Measurements from ENCODE around the gene PJA2.
"Not testable (repeated sequence)": the region's sequence is repeated elsewhere in the genome, so short reads cannot be mapped to it uniquely, and the experiment has no call there.

The PJA2 gene

DNA sequence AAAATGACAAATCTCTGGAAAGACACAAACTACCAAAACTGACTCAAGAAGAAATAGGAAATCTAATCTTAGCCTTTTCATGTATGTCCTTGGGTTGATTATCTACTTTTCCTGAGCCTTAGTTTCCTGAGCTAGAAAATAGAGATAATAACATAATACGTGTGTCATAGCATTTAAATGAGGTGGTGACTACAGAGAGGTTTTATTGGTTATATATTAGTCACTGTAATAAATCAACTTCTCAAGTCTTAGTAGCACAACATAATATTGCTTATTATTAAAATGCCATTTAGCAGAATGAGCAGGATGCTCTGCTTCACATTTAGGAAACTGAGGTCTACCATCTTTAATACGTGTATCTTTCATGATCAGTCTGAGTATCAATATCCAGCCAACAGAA lies 7.1 kb upstream of the PJA2 start:
- peaks cover 20% of the 10 kb centered on the region for H3K4me1 ChIP-seq (ENCODE audit: insufficient read depth, low read length)
- peaks cover 5% of the 10 kb centered on the region for H3K9me3 ChIP-seq (ENCODE audit: low read length)
- H2AFZ ChIP-seq (ENCODE audit: low read depth, low read length): no peak overlapping the region
- H3K27me3 ChIP-seq (ENCODE audit: insufficient read depth, low read length): no peaks in the 10 kb centered on the region
- H3K4me3 ChIP-seq (ENCODE audit: low read length): no peak overlapping the region
- no peaks in the 10 kb centered on the region for H3K36me3 ChIP-seq (ENCODE audit: insufficient read depth, low read length)

GRCh38 chr5:109413921-109414461 lies 4.2 kb upstream of the PJA2 start:
- H3K4me1 ChIP-seq (ENCODE audit: insufficient read depth, low read length): peaks cover 24% of the 10 kb centered on the region
- not testable (repeated sequence) for H3K9me3 ChIP-seq (ENCODE audit: low read length); H2AFZ ChIP-seq (ENCODE audit: low read depth, low read length); H3K4me3 ChIP-seq (ENCODE audit: low read length); H3K27me3 ChIP-seq (ENCODE audit: insufficient read depth, low read length); H3K36me3 ChIP-seq (ENCODE audit: insufficient read depth, low read length)

GRCh38 chr5:109413458-109413857 lies 3.7 kb upstream of the PJA2 start:
- Histone ChIP-seq H3K9me3 (ENCODE audit: low read length) (peaks cover 5% of the 10 kb centered on the region), H3K4me3 (ENCODE audit: low read length) (no peak overlapping the region), H3K36me3 (ENCODE audit: insufficient read depth, low read length) (no peaks in the 10 kb centered on the region), H2AFZ (ENCODE audit: low read depth, low read length) (no peak overlapping the region), H3K27me3 (ENCODE audit: insufficient read depth, low read length) (no peaks in the 10 kb centered on the region), H3K4me1 (ENCODE audit: insufficient read depth, low read length) (peaks cover 24% of the 10 kb centered on the region)

GRCh38 chr5:109412981-109413402 lies 3.2 kb upstream of the PJA2 start:
- no peak overlapping the region for H2AFZ ChIP-seq (ENCODE audit: low read depth, low read length)
- no peak overlapping the region for H3K4me3 ChIP-seq (ENCODE audit: low read length)
- H3K36me3 ChIP-seq (ENCODE audit: insufficient read depth, low read length): no peaks in the 10 kb centered on the region
- H3K27me3 ChIP-seq (ENCODE audit: insufficient read depth, low read length): no peaks in the 10 kb centered on the region
- peaks cover 5% of the 10 kb centered on the region for H3K9me3 ChIP-seq (ENCODE audit: low read length)
- H3K4me1 ChIP-seq (ENCODE audit: insufficient read depth, low read length): peaks cover 24% of the 10 kb centered on the region

- no peak overlapping the region for H2AFZ ChIP-seq (ENCODE audit: low read depth, low read length)
- peak overlapping the region; percentile 61 for H3K4me3 ChIP-seq (ENCODE audit: low read length)
- H3K36me3 ChIP-seq (ENCODE audit: insufficient read depth, low read length): no peaks in the 10 kb centered on the region
- peaks cover 5% of the 10 kb centered on the region for H3K9me3 ChIP-seq (ENCODE audit: low read length)
- H3K4me1 ChIP-seq (ENCODE audit: insufficient read depth, low read length): peaks cover 34% of the 10 kb centered on the region
- H3K27me3 ChIP-seq (ENCODE audit: insufficient read depth, low read length): no peaks in the 10 kb centered on the region
These were observed 1.9 kb upstream of the PJA2 start for GRCh38 chr5:109411627-109412026.

DNA sequence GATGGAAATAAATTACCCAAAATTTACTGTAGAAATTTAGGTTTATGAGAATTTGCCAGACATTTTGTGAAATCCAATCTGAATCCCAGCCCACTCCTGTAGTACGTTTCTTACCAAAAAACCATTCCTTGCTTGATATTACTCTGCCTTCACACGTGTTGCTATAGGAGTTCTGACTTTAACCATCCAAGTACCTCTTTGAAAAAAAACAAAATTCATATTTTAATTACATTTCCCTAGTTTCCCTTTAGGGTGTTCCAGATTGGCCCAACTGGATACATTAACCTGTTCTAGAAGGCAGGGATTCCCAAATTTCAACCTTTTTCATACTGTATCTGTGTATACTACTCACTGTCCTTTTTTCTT lies 1.4 kb upstream of the PJA2 start:
- Histone ChIP-seq H3K36me3 (ENCODE audit: insufficient read depth, low read length) (no peaks in the 10 kb centered on the region), H3K27me3 (ENCODE audit: insufficient read depth, low read length) (no peaks in the 10 kb centered on the region), H2AFZ (ENCODE audit: low read depth, low read length) (no peak overlapping the region), H3K9me3 (ENCODE audit: low read length) (peaks cover 5% of the 10 kb centered on the region), H3K4me3 (ENCODE audit: low read length) (peak overlapping the region; percentile 61), H3K4me1 (ENCODE audit: insufficient read depth, low read length) (peaks cover 35% of the 10 kb centered on the region)

GRCh38 chr5:109410389-109411148 lies 795 bp upstream of the PJA2 start:
- Histone ChIP-seq H3K9me3 (ENCODE audit: low read length) (peaks cover 2% of the 10 kb centered on the region), H3K27me3 (ENCODE audit: insufficient read depth, low read length) (no peaks in the 10 kb centered on the region), H3K4me3 (ENCODE audit: low read length) (peak overlapping the region; percentile 61), H2AFZ (ENCODE audit: low read depth, low read length) (no peak overlapping the region), H3K4me1 (ENCODE audit: insufficient read depth, low read length) (peaks cover 35% of the 10 kb centered on the region), H3K36me3 (ENCODE audit: insufficient read depth, low read length) (no peaks in the 10 kb centered on the region)

GRCh38 chr5:109408991-109409843 lies 557 bp downstream of the PJA2 start:
- Histone ChIP-seq H3K27me3 (ENCODE audit: insufficient read depth, low read length) (no peaks in the 10 kb centered on the region), H3K9me3 (ENCODE audit: low read length) (no peaks in the 10 kb centered on the region), H2AFZ (ENCODE audit: low read depth, low read length) (peak overlapping the region; percentile 55), H3K4me1 (ENCODE audit: insufficient read depth, low read length) (peaks cover 35% of the 10 kb centered on the region), H3K4me3 (ENCODE audit: low read length) (peak overlapping the region; percentile 97), H3K36me3 (ENCODE audit: insufficient read depth, low read length) (no peaks in the 10 kb centered on the region)

GRCh38 chr5:109407913-109408312 lies 1.9 kb downstream of the PJA2 start:
- Histone ChIP-seq H2AFZ (ENCODE audit: low read depth, low read length) (no peak overlapping the region), H3K27me3 (ENCODE audit: insufficient read depth, low read length) (no peaks in the 10 kb centered on the region), H3K9me3 (ENCODE audit: low read length) (peaks cover 3% of the 10 kb centered on the region), H3K36me3 (ENCODE audit: insufficient read depth, low read length) (no peaks in the 10 kb centered on the region), H3K4me3 (ENCODE audit: low read length) (peak overlapping the region; percentile 97), H3K4me1 (ENCODE audit: insufficient read depth, low read length) (peaks cover 23% of the 10 kb centered on the region)

DNA sequence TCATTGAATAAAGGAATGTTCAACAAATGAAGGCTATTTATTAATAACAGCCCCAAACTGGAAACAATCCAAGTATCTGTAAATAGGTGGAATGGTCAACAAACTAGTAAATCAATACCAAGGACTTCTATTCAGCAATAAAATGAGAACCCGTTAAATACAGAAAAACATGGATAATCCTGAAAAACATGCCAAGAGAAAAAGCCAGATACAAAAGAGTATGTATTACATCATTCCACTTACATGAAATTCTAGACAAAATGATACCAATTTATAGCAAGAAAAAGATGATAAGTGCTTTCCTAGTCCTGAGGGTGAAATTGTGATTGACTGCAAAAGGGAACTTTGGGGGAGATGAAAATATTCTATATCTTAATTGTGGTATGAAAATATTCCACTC lies 3.1 kb downstream of the PJA2 start:
- peaks cover 14% of the 10 kb centered on the region for H3K4me1 ChIP-seq (ENCODE audit: insufficient read depth, low read length)
- H3K4me3 ChIP-seq (ENCODE audit: low read length): peak overlapping the region; percentile 97
- H3K27me3 ChIP-seq (ENCODE audit: insufficient read depth, low read length): no peaks in the 10 kb centered on the region
- H3K36me3 ChIP-seq (ENCODE audit: insufficient read depth, low read length): no peaks in the 10 kb centered on the region
- no peak overlapping the region for H2AFZ ChIP-seq (ENCODE audit: low read depth, low read length)
- peaks cover 3% of the 10 kb centered on the region for H3K9me3 ChIP-seq (ENCODE audit: low read length)

DNA sequence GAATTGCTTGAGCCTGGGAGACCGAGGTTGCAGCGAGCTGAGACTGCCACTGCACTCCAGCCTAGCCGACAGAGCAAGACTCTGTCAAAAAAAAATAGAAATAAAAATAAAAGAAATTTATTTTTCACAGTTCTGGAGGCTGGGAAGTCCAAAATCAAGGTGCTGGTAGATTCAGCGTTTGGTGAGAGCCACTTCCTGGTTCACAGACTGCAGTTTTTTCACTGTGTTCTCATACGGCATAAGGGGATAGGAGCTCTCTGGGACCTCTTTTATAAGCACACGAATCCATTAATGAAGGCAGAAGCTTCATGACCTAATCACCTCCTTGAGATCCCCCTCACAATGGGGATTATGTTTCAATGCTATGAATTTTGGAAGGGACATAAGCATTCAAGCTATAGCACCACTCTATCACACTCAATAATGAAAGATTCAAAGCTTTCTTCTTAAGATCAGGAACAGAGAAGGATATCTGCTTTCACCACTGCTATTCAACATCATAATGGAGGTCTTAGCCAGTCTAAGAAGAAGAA lies 5.3 kb downstream of the PJA2 start:
- Histone ChIP-seq H2AFZ (ENCODE audit: low read depth, low read length) (no peak overlapping the region), H3K9me3 (ENCODE audit: low read length) (peaks cover 6% of the 10 kb centered on the region), H3K36me3 (ENCODE audit: insufficient read depth, low read length) (peaks cover 3% of the 10 kb centered on the region), H3K27me3 (ENCODE audit: insufficient read depth, low read length) (no peaks in the 10 kb centered on the region), H3K4me1 (ENCODE audit: insufficient read depth, low read length) (peaks cover 11% of the 10 kb centered on the region), H3K4me3 (ENCODE audit: low read length) (no peak overlapping the region)

DNA sequence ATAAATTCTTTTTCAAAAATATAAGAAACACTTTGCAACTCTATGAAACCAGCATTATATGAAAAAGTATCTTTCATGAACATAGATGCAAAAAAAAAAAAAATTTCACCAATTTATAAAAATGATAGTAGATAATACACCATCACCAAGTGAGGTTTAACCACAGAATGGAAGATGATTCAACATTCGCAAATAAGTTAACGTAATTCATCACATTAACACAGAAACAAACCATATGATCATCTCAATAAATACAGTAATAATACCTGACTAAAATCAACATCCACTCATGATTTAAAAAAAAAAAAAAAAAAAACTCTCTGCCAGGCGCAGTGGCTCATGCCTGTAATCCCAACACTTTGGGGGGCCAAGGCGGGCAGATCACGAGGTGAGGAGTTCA lies 6.3 kb downstream of the PJA2 start:
- Histone ChIP-seq H3K9me3 (ENCODE audit: low read length) (peaks cover 6% of the 10 kb centered on the region), H3K4me1 (ENCODE audit: insufficient read depth, low read length) (peaks cover 11% of the 10 kb centered on the region), H3K4me3 (ENCODE audit: low read length) (no peak overlapping the region), H2AFZ (ENCODE audit: low read depth, low read length) (no peak overlapping the region), H3K27me3 (ENCODE audit: insufficient read depth, low read length) (no peaks in the 10 kb centered on the region), H3K36me3 (ENCODE audit: insufficient read depth, low read length) (peaks cover 3% of the 10 kb centered on the region)
